HG03565 (cell line): ENCODE data around the gene MLH3.
"Not testable (repeated sequence)": the region's sequence is repeated elsewhere in the genome, so short reads cannot be mapped to it uniquely, and the experiment has no call there.

Experiments
- ATAC-seq: cut with Tn5 transposase; IDR thresholded peaks from one replicate; pipeline ENCODE4 v1.9.1; 2021; ENCODE audit warnings: mild to moderate bottlenecking, moderate library complexity; ENCODE audit not compliant: unreplicated experiment

MLH3 gene

DNA sequence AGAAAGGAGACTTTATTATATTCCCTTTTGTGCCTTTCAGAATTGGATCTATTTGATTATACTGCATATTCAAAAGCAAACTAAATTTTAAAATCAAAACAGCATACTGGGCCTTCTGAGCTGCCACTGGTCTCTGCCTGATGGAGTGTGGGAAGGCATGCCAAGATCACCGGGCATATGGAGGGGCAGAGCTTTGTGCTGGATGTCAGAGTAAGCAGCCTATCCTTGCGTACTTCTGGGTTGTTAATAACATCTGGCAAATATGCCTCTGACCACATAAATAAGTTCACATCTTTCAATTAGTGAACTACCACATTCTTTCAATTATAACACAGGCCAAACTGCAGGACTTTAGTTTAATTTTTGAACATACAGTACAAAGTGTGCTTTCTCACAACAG, 18.3 kb downstream of the MLH3 start:
- ATAC-seq, result no peak

DNA sequence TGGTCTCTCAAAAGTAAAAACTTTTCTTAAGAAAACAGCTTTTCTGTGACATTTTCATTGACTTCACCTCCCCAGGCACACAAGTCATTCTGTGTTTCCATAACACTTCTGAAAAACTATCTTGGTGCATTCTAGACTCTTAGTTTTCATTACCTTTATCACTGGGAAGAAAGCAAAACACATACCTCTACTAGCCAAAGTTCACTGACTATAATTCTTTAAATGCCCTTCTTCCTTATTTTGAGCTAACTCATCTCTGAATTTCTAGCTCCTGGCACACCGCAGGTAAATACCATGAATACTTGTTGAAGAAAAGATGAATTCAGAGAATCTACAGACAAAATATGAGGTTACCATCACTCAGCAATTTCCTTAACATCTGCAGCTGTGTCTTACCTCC, 21.1 kb downstream of the MLH3 start:
- ATAC-seq, result no peak

DNA sequence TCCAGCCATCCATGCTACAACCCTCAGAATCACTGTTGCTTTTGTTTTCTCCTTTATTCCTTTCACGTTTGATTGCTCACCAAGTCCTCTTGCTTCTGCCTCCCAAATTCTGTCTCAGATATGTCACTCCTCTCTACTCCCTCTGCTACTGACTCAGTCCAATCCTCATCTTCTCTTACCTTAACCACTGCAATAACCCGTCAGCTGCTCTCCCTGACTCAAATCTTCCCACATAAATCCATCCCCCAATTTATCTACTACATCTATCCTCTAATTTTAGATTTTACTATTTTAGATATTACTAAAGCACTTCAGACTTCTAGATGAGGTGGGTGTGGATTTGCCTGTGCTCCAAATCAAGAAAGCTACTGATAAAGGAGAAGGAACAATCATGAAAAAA, 25.4 kb downstream of the MLH3 start:
- no peak for ATAC-seq

DNA sequence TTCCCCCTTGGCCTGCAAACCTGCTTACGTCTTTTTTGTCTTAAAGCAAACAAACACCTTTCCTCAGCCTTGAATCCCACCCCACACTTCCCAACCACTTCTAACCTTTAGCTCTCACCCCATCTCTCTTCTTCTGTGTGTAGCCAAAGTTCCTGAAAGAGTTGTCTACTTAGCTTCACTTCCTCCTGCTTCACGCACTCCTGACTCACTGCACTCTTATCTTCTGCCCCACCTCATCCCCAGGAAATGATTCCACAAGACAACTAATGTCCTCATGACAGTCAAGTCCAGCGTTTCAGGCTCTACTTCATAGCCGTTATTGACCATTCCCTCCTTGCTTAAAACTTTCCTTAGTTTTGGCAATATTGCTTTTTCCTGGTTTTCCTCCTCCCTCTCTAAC, 26.2 kb downstream of the MLH3 start:
- no peak for ATAC-seq

DNA sequence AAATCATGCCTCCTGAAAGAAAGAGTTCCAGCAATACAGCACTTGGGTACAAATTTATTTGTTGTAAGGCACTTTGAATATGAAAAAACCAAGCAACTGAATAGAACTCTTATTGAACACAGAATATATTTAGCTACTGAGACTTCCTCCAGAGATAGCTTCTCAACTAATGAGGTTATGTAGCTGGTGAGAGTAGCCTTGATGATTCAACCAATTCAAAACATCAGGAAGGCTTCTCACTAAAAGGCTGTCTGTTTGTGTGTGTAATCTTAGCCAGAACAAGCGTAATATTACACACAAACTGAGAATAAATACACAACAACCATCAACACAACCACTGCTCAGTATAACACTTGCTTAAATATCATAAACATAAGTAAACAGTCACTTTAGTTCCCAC, 28.2 kb downstream of the MLH3 start:
- no peak for ATAC-seq

DNA sequence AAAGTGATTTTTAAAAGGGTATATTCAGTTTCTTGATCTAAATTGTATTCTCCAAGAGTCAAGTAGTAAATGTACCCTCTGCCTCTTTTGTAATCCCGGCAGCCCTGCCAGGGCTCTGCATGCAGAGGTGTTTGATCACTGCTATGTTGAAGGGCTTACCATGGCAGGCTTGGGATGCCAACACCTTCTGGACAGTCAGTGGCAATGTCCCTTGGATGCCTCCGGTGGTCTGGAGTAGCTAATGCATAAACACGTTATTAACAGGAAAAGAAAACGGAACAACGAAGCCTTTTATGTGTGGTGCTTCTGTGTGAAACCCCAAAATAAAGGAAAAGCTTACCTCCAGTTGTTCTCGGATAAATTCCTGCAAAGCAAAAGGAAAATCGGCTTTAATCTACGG, 28.6 kb downstream of the MLH3 start:
- no peak for ATAC-seq

DNA sequence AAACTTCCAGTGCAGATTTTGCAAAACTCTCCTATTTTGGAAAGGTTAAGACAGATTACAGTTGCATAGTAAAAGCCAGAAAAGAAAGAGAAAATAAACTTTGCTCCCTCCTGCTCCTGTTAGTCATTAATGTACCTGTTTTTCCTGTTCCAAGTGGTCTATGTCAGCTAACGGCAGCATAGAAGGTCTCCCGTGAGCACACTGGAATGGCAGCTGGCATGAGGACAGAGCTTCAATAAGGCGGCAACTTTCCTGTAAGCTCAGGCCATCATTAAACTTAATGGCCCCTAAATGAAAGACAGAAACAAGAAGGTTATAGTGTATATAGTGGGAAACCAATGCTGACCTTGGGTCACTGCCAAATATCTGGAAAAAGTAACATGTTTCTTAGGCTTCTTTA, 32.6 kb downstream of the MLH3 start:
- ATAC-seq, result no peak

DNA sequence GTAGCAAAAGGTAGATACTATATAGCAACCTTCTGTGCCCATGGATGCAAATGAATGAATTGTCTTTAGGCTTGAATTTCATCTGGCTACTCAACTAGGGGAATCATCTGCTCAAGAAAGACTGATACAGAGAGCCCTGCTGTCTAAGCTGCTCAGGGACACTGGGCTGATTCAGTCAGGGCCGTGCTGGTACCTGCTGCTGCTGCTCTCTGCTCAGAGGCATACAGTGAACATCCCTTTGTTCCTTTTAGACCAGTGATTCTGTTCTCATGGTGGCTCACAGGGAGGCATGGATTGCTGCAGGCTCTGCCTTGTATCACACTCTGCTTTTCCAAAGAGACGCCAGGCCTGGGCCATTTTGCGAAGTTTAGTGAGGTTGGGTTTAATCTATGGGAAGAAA, 34.5 kb downstream of the MLH3 start:
- ATAC-seq, result no peak

DNA sequence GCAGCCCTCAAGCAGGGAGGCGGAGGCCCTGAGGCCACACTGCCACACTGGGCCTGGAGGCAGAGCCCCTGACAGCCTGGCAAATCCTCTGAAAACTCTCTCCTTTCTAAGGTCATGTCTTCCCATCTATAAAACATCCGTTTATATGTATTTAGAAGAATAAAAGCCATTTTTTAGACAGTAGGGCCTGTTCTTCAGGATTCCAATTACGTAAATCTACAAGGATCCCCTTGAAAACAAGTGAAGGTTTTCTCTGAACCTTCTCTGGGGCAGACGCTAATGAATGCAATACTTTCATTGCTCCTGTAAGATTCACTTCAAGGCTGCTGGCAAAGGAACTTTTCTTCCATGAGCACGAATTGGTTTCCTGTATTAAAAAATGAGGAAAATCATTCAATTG, 35.8 kb downstream of the MLH3 start:
- ATAC-seq, result no peak

DNA sequence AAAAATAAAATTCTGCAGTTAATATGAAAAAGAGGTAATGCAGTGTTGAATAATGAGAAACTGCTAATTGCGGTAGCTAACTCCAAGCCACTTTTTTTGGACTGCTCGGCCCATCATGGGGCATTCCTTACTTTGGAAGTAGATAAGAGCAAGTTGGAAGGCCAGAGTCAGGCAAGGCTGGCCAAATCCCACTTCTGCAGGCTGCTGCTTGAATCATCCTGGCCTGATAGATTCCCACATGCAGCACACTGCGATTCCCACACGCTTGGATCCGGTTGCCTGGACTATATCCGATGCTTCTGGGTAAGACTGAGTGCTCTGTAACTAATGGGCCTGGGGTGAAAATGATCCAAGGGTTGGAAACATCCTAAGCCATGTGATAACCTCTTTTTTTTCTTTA, 38.0 kb downstream of the MLH3 start:
- ATAC-seq, result no peak

DNA sequence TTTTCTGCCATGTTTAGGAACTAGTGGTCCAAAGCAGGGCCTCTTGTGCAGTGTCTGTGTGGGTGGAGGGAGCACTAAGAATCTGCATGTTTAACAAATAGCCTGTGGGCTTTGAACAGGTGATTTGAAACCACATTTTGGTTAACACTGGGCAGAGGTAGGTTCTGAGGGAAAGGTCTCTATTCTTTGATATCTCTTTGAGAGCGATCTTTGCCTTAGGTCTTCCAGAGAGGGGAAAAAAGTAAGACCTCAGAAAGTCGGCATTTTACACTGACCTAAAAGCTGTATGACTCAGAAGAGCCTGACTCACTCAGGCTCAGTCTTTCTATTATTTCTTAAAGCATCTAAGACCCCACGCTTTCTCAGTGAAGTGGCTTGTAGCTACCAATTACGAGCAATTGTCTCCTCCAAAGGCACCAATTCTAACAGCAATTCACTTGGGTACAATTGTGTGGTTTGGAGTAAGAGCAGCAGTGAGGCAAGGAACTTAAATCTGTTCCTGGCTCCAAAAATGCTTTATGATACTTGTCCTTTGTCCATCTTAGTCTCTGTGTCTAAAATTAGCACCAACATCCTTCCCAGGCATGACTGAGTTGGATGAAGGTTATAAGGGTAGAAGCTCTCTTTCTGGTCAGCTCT, 39.8 kb downstream of the MLH3 start:
- no peak for ATAC-seq

DNA sequence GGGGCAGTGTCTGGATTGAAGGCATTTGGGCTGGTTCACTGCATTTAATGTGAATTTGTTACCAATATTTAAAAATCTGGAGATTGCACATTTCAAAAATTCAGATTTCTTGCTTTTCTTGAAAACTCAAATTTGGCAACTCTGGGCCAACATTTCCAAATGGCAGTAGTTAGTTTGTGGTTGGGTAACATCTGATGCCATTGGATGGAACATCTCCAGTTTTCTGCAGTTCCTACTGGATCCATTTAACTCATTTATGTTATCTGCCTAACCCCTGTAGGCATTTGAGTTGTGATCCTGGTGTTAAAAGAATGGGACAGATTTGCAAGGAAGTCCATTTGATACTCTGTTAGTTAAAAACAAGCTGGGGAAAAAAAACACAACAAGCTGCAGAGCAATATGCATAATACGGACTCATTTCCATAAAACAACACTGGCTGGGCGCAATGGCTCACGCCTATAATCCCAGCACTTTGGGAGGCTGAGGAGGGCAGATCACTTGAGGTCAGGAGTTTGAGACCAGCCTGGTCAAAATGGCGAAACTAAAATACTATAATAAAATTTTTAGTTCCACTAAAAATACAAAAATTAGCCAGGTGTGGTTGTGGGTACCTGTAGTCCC, 40.7 kb downstream of the MLH3 start:
- ATAC-seq, result no peak

DNA sequence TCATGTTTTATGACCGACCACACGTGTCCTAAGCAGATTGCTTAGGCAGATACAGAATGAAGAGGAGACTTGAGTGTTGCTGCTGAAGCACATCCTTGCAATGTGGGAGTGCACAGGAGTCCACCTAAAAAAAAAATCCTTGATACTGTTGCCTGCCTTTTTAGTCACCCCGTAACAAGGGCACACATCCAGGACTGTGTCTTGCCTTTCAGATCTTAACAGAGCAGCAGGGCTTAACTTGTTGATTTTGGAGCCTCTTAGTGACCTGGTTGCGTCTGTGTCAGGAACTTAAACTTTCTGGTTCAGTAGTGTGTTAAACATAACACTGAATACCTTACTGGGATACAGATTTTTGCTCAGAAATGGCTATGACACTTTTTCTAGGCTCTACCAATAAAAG, 42.1 kb downstream of the MLH3 start:
- ATAC-seq, result no peak

DNA sequence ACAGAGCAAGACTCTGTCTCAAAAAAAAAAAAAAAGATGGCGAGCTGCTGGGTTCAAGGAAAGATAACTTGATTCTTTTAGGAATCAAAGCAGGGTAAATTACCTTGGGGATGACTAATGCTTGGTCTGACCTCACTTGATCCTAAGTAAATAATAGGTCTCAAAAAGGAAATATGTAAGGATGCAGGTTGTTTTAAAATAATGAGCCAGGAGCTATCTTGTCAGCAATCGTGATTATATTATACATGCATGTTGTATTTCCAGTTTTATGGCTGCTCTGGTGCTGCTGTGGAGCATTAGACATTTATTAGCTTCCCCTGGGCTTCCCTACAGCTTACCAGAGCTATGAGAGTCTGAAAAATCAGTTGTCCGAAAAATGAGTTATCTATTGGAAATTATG, 45.9 kb downstream of the MLH3 start:
- no peak for ATAC-seq

DNA sequence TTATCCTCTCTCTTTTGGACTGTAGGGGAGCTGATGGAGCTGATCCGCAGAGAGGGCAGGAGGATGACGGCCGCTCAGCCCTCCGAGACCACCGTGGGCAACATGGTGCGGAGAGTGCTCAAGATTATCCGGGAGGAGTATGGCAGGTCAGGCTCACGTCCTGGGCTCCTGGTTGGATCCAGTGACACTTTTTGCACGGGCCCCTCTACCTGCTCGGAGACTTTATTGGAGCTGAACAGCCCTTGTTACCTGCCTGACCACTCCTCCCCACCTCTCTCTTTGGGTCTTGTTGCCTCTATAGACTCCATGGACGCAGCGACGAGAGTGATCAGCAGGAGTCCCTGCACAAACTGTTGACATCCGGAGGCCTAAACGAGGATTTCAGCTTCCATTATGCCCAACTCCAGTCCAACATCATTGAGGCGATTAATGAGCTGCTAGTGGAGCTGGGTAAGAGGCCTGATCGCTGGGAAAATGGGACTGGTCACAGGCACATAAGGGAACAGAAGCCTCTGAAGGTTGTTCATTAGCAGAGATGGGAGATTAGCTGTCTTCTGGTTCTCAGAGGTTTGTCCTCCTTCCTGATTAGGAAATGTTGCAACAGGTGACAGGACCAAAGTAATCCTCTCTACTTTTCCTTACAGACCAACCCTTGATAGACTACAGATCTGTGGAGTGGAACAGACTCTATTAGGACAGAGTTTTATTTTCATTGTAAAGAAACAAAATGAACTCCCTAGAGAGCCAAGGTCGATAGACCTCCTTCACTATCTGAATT, 47.8 kb downstream of the MLH3 start:
- ATAC-seq, result no peak

DNA sequence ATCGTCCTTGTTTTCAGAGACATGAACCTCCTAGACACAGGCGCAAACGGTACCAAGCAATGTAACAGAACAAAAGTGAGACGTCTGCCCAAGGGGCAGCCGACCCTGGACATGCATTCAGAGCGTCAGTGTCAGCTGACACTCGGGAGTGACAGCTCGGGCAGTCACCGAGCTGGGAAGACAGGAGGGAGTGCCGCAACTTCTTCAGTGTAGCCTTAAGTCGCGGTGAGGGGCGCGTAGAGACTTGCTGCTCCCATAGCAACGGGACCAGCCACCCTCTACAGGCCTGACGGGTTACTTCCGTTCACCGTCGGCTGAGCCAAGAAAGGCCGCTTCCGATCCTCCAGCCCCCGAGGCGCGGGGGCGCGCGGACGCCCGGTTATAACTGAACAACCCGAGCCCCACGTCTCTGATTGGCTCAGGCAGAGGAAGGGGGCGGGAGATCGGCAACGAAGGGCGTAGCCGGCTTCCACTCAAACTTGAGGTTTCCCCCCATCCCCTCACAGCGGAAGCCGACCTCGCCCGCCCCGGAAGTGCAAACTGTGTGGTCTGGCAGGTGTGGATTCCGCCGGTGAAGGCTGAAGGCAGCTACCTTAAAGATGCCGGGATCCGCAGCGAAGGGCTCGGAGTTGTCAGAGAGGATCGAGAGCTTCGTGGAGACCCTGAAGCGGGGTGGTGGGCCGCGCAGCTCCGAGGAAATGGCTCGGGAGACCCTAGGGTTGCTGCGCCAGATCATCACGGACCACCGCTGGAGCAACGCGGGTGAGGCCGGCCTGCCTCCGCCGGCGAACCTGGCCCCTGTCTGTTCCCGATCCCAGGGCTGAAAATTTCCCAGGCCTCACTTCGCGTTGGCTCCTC, 48.6 kb downstream of the MLH3 start, which contains the start of gene EIF2B2:
TSS of gene EIF2B2 (plus strand) at position 530 of the 858 bp plus-strand sequence. CDS start at position 600, 70 bp downstream.
- ATAC-seq, result peak; percentile 91

DNA sequence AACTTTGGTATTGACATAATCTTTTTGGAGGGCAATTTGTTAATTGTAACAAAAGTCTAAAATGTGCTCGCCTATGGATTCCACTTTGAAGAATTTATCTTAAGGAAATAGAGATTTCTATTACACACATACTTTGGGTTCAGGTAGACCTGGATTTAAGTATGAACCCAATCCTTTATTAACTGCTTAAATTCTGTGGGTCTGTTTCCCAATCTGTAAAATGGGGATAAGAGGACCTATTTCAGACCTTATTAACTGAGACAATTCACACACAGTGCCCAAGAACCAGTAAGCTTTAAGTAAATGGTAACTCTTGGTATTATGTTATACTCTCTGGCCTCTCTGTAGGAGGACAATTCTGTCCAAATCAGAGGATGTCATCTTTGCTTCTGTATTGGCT, 49.4 kb downstream of the MLH3 start:
- ATAC-seq, result no peak

DNA sequence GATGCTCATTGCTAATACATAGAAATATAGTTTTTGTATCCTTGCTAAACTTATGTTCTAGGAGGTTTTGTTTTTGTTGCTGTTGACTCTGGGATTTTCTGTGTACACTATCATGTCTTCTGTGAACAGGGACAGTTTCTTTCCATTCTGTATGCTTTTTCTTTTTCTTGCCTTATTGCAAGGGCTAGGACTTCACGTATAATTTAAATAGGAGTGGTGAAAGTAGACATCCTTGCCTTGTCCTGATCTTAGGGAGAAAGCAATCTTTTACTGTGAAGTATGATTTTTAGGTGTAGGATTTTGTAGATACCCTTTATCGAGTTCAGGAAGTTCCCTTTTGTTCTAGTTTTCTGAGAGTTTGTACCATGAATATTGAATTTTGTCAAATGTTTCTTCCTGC, 50.0 kb downstream of the MLH3 start:
- ATAC-seq, result no peak

DNA sequence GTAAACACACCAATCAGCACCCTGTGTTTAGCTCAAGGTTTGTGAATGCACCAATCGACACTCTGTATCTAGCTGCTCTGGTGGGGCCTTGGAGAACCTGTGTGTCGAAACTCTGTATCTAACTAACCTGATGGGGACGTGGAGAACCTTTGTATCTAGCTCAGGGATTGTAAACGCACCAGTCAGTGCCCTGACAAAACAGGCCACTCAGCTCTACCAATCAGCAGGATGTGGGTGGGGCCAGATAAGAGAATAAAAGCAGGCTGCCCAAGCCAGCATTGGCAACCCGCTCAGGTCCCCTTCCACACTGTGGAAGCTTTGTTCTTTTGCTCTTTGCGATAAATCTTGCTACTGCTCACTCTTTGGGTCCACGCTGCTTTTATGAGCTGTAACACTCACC, 55.5 kb downstream of the MLH3 start:
- not testable (repeated sequence) for ATAC-seq

DNA sequence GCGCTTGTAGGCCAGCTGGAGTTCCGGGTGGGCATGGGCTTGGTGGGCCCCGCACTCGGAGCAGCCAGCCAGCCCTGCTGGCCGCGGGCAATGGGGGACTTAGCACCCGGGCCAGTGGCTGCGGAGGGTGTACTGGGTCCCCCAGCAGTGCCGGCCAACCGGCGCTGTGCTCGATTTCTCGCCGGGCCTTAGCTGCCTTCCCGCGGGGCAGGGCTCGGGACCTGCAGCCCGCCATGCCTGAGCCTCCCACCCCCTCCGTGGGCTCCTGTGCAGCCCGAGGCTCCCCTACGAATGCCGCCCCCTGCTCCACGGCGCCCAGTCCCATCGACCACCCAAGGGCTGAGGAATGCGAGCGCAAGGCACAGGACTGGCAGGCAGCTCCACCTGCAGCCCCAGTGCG, 57.1 kb downstream of the MLH3 start:
- ATAC-seq, result not testable (repeated sequence)

DNA sequence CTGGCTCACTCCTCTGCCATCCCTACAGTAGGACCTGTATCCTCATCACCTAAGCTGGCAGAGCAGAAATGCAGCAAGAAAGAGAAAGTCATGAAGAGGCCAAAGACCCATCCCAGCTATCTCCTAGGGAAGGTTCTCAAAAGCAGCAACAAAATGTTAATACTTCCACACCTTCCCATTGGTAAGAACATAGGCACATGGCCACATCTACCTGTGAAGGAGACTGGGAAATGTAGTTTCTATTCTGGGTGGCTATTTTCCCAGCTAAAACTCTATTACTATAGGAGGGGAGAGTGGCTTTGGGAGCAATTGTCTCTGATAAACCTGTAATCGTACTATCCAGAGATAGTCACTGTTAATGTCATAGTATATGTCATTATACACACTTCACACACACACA, 62.3 kb downstream of the MLH3 start:
- ATAC-seq, result no peak
